Muscle layer of colon (tissue), 2 donors: ENCODE data around the gene NAE1.
"Not testable (repeated sequence)": the region's sequence is repeated elsewhere in the genome, so short reads cannot be mapped to it uniquely, and the experiment has no call there.

Experiments
- H3K27ac ChIP-seq: one replicate; pipeline ENCODE4 v1.7.0; 2013; ENCODE audit warnings: low read depth, mild to moderate bottlenecking, low read length, moderate library complexity
- H3K27me3 ChIP-seq, 2 donors: one replicate each; pipeline ENCODE4 v1.7.0; 2013; ENCODE audit warnings: low read length in 2 of 2, mild to moderate bottlenecking in 2 of 2; ENCODE audit not compliant: insufficient read depth in 2 of 2, control insufficient read depth in 1 of 2
- H3K36me3 ChIP-seq: one replicate; pipeline ENCODE4 v1.7.0; 2013; ENCODE audit warnings: mild to moderate bottlenecking, low read length; ENCODE audit not compliant: insufficient read depth
- H3K4me1 ChIP-seq: one replicate; pipeline ENCODE4 v1.7.0; 2013; ENCODE audit warnings: mild to moderate bottlenecking, low read length; ENCODE audit not compliant: insufficient read depth
- H3K4me3 ChIP-seq, 2 donors: one replicate each; pipeline ENCODE4 v1.7.0; 2013; ENCODE audit warnings: low read length in 2 of 2, low read depth in 1 of 2, mild to moderate bottlenecking in 1 of 2, moderate library complexity in 1 of 2
- H3K9ac ChIP-seq: one replicate; pipeline ENCODE4 v1.7.0; 2013; ENCODE audit warnings: low read length
- H3K9me3 ChIP-seq: one replicate; pipeline ENCODE4 v1.7.0; 2013; ENCODE audit warnings: mild to moderate bottlenecking, low read length
- donor health status: abdominal sarcoma.
- donor health status: Adenocarcinoma of cecum.

NAE1 gene

DNA sequence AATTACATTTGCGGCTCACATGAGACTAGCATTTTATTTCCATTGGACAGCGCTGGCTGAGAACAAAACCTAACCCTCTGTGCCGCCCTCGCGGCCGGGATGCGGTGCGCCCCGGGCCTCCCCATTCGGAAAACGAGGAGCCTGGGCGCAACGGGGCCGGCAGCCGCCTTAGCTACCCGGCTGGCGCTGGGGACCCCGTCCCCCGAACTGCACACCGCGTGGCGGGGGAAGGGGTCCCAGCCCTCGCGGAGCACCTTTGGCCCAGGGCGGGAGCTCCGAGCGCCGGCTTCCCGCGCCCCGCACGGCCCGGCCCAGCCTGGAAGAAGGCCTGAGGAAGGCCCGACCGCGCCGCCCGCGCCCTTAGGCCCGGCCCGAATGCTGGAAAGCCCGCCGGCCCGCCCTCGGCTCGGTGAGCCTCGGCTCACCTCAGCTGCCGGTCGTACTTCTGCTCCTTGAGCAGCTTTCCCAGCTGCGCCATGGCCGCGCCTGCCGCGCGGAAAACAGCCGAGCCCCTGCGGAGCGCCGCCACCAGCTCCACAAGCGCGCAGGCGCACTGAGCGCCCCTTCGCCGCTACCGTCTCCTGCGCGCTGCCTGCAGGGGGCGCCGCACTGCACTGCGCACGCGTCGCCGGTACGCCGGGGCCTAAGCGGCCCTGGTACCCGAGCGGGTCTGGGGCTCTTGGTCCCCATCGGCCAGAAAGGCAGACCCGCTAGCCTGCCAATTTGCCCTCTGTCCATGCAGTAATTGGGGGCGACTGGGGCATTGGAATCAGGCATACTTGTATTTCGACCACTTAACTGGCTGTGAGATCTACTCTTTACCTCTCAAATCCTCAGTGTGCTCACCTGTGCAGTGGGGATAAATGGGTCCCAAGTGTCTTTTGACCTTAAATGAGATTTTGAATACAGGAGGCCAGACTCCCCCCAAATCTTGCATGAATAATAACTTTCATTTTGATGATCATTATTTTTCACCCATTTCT lies at the start of gene NAE1:
Gene NAE1, minus strand, starts transcription at position 555 of the 983 bp plus-strand sequence. Its CDS starts 77 bp downstream, at position 478.
- Histone ChIP-seq H3K27me3 (no peaks in the 10 kb centered on the region), H3K9me3 (no peaks in the 10 kb centered on the region), H3K4me1 (peaks cover 15% of the 10 kb centered on the region), H3K4me3 (peak within 1 kb of the TSS; percentile 61 to 77), H3K9ac (peak within 1 kb of the TSS; percentile 61), H3K36me3 (peaks cover 6% of the 10 kb centered on the region), H3K27ac (peak within 1 kb of the TSS; percentile 93)

DNA sequence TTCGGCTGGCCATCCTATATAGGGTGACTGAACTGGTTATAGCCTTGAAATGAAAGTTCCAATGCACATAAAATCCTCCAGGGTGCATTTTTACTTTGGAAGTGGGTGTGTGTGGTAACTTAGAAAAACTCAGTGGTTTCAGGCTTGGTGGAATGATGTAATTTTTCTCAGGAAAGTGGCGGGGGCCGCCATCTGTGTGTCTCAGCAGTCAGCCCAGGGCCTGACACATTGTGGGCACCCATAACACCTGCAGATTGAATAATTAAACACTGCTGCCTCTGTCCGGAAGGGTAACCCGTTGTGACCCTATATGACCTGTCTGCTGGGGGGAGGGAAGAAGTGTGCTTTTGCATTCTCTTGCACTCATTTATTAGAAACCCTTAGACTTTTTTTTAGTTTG lies 47.3 kb upstream of the NAE1 start:
- H3K9ac ChIP-seq: no peak overlapping the region
- no peaks in the 10 kb centered on the region for H3K36me3 ChIP-seq
- no peaks in the 10 kb centered on the region for H3K27me3 ChIP-seq
- peaks cover 3% of the 10 kb centered on the region for H3K4me1 ChIP-seq
- no peak overlapping the region for H3K27ac ChIP-seq
- H3K9me3 ChIP-seq: no peaks in the 10 kb centered on the region
- H3K4me3 ChIP-seq: no peak overlapping the region

DNA sequence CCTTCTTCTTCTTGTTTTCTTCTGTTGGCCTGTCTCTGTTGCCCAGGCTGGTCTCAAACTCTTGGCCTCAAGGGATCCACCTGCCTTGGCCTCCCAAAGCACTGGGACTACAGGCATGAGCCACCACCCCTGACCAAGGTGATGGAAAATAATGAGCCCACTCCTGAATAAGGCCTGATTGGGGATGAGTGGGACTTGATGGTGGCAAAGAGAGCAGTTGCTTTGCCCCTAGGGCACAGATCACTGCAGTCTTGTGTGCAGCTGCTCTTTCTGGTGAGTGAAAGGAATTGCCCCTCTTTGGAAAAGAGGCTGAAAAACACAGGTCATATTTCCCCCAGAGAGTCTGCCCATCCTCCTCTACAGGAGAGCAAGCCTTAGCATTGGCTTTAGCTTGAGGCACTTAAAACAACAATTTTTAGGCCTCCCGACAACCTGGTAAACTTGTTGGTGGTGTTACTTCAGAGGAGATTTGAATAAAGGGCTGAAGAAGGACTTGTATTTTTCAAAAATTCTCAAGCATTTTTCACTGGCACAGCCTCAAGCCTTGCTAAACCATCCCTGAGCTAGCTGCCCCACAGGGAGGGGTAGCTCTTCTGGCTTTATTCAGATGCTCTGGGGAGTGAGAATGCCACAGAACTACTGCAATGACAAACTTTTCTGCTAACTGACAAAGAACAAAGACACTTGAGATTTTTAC lies 43.5 kb upstream of the NAE1 start:
- Histone ChIP-seq H3K9me3 (no peaks in the 10 kb centered on the region), H3K4me3 (no peak overlapping the region), H3K27me3 (no peaks in the 10 kb centered on the region), H3K36me3 (no peaks in the 10 kb centered on the region), H3K27ac (no peak overlapping the region), H3K9ac (no peak overlapping the region), H3K4me1 (peaks cover 3% of the 10 kb centered on the region)

DNA sequence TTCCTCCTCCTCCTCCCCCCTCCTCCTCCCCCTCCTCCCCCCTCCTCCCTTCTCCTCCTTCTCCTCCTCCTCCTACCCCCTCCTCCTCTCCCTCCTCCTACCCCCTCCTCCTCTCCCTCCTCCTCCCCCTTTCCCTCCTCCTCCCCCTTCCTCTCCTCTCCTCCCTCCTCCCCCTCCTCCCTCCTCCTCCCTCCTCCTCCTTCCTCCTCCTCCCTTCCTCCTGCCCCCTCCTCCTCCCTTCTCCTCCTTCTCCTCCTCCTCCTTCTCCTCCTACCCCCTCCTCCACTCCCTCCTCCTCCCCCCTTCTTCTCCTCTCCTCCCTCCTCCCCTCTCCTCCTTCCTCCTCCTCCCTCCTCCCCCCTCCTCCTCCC lies 42.9 kb upstream of the NAE1 start:
- Histone ChIP-seq H3K4me1 (peaks cover 3% of the 10 kb centered on the region), H3K4me3 (no peak overlapping the region), H3K27me3 (no peaks in the 10 kb centered on the region), H3K27ac (no peak overlapping the region), H3K9me3 (no peaks in the 10 kb centered on the region), H3K9ac (no peak overlapping the region), H3K36me3 (no peaks in the 10 kb centered on the region)

DNA sequence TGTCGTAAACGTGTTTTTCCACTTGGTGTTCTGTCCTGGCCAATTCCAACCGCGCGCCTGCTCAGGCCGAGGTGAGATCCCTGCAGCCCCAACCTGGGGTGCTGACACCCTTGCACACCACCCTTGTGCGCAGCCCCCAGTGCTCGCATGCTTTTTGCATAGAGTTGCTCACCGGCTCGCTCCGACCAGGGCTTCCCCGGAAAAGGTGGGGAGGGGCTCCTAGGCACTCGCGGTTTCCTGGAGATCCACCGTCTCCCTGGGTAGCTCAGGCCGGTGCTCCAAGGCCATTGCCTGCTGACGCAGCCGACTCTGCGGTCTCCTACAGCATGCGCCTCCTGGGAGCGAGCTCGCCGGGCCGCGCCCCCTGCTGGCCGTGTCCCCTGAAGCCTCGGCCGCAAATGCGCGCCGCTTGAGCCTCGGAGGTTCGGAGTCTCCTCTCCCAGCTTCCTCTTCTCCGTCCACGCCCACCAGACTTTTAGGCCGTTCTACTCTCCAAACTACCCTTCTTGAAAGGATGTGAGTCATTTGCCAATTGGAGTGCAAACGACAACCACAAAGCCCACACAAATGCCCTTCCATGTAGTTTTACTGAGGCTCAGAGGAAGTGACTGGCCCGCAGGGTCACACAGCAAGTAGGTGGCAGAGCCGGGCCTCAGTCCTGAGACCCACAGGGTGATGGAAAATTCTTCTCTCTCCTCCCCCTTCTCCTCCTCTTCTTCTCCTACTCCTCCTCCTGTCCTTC lies 42.3 kb upstream of the NAE1 start:
- no peak overlapping the region for H3K27ac ChIP-seq
- H3K9ac ChIP-seq: no peak overlapping the region

DNA sequence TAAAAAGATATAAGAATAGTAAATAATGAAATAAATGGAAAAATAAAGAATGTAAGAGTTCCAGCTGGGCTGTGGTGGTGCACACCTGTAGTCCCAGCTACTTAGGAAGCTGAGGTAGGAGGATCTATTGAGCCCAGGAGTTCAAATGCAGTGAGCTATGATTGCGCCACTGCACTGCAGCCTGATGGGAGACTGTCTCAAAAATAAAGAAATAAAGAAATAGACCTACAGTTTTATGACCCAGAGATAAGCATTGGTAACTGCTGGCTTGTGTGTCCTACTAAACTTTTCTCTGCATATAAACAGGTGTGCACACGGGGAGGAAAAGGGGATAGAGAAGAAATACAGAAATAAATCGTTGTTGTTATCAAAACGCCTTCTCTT lies 41.8 kb upstream of the NAE1 start:
- peak overlapping the region; percentile 14 to 41 for H3K4me3 ChIP-seq
- peaks cover 3% of the 10 kb centered on the region for H3K4me1 ChIP-seq
- no peaks in the 10 kb centered on the region for H3K27me3 ChIP-seq
- no peaks in the 10 kb centered on the region for H3K36me3 ChIP-seq
- H3K27ac ChIP-seq: no peak overlapping the region
- H3K9ac ChIP-seq: no peak overlapping the region
- H3K9me3 ChIP-seq: no peaks in the 10 kb centered on the region

More for the DNA sequence above, 42.3 kb upstream of the NAE1 start:
- Histone ChIP-seq H3K9me3 (no peaks in the 10 kb centered on the region), H3K4me3 (peak overlapping the region; percentile 14 to 41), H3K4me1 (peaks cover 3% of the 10 kb centered on the region), H3K27me3 (no peaks in the 10 kb centered on the region), H3K36me3 (no peaks in the 10 kb centered on the region)

DNA sequence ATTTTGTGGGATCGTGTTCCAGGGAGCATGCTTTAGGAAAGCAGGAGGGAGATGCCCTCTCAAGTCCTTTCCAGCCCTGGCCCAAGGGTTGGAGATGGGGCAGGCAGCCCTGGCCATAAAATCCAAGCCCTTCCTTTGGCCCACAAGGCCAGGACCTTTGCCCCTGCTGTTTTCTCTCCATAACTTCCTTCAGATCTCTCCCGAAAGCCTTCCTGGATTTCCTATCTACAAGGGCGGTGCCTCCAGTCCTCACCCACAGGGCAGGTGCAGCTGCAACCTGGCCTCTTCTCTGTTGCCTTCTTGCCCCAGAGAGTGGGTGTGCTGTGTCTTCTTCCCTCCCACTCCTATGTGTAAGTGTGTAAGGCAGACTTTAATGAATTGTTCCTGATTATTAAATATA lies 41.1 kb upstream of the NAE1 start:
- H3K9ac ChIP-seq: no peak overlapping the region
- H3K27me3 ChIP-seq: no peaks in the 10 kb centered on the region
- H3K4me3 ChIP-seq: no peak overlapping the region
- peaks cover 3% of the 10 kb centered on the region for H3K4me1 ChIP-seq
- H3K9me3 ChIP-seq: no peaks in the 10 kb centered on the region
- no peaks in the 10 kb centered on the region for H3K36me3 ChIP-seq
- H3K27ac ChIP-seq: no peak overlapping the region

DNA sequence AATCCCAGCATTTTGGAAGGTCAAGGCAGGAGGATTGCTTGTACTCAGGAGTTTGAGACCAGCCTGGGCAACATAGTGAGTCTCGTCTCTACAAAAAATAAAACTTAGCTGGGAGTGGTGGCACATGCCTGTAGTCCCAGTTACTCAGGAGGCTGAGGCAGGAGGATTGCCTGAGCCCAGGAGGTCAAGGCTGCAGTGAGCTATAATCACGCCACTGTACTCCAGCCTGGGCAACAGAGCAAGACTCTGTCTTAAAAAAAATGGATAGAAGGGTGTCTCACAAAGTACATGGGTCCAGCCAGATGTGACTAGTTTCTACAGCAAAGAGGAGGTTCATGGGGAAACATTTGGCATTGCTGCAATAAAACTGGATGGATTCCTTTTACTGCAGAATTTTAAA lies 40.6 kb upstream of the NAE1 start:
- H3K27ac ChIP-seq, H3K36me3 ChIP-seq, H3K9me3 ChIP-seq, H3K4me3 ChIP-seq, H3K4me1 ChIP-seq, H3K27me3 ChIP-seq, H3K9ac ChIP-seq: not testable (repeated sequence)

DNA sequence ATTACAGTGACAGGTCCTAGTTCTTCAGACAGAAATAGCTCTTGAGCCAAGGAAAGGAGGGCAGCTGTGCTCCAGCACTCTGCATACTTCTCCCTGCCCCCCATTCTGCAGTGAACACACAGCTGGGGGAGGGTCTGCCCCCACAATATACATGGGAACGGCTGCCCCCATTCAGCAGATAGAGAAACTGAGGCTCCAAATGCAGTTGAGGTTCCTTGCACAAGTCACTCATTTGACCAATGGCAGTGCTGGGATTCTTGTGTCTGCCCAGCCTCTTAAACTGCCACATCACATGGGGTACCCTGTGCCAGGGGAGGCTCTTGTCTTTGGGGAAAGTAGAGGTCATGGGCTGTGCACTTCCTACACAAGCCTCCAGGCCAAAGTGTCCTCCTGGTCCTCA lies 38.6 kb upstream of the NAE1 start:
- Histone ChIP-seq H3K9ac (no peak overlapping the region), H3K36me3 (no peaks in the 10 kb centered on the region)

DNA sequence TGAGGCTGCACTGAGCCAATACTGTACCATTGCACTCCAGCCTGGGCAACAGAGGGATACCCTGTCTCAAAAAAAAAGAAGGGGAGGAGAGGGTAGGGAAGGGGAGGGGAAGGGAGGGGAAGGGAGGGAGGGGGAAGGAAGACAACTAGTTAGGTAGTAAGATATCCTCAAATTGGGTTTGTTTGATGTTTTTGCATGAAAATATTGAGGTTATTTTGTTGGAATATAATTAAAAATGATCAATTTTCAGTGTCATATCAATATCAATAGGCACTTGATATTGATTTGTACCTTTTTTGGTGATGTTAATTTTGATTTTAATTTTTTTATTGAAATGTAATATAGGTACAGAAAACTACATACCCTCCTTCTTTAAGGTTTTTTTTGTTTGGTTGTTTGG lies 32.9 kb upstream of the NAE1 start:
- Histone ChIP-seq H3K27me3 (no peaks in the 10 kb centered on the region), H3K36me3 (no peaks in the 10 kb centered on the region), H3K9ac (no peak overlapping the region), H3K27ac (no peak overlapping the region), H3K4me3 (no peak overlapping the region), H3K9me3 (no peaks in the 10 kb centered on the region), H3K4me1 (peaks cover 6% of the 10 kb centered on the region)

More for the DNA sequence above, 38.6 kb upstream of the NAE1 start:
- Histone ChIP-seq H3K4me3 (no peak overlapping the region), H3K9me3 (no peaks in the 10 kb centered on the region), H3K27ac (no peak overlapping the region), H3K27me3 (no peaks in the 10 kb centered on the region), H3K4me1 (peaks cover 3% of the 10 kb centered on the region)

DNA sequence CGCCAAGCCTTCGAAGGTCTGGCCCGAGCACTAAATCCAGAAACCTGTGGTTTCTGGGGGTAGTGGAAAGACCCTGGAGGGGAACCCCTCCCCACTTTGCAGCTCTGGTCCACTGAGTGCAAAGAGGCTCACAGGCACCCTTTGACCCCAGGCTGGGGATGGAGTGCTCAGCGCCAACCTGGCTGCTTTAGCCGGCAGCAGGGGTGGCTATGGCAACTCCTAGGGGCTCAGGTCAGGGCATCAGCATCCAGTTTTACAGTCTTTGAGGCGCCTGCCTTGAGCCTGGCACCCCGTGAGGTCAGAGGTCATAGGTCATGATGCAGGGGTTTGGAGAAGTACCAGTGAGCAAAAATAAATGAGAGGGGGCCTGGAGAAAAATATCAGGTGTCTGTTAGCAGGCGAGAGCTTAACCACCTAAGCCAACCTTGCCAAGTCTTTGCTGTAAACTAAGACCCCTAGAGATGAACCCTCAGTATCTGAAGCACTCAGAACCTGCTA lies 31.3 kb upstream of the NAE1 start:
- Histone ChIP-seq H3K36me3 (no peaks in the 10 kb centered on the region), H3K4me1 (peaks cover 6% of the 10 kb centered on the region), H3K27me3 (no peaks in the 10 kb centered on the region), H3K9me3 (no peaks in the 10 kb centered on the region), H3K4me3 (no peak overlapping the region), H3K27ac (no peak overlapping the region), H3K9ac (no peak overlapping the region)
